Hippocampal formation (tissue), 2 donors: Measurements from ENCODE around the gene TACC2.

ENCODE experiments used
- DNase-seq, 2 donors: peaks; one replicate each; lab custom pipeline; 2025; lab: John Stamatoyannopoulos, UW

Gene TACC2

GRCh38 chr10:122229666-122230065 is 240.7 kb downstream of the TACC2 start:
- no peak for DNase-seq

- no peak for DNase-seq
These were observed 241.3 kb downstream of the TACC2 start for GRCh38 chr10:122230222-122230621.

GRCh38 chr10:122232769-122233168 is 243.8 kb downstream of the TACC2 start:
- DNase-seq = no peak

- no peak for DNase-seq
These were observed 244.9 kb downstream of the TACC2 start for GRCh38 chr10:122233857-122234348.

- no peak for DNase-seq
These were observed 245.5 kb downstream of the TACC2 start for GRCh38 chr10:122234416-122234815.

GRCh38 chr10:122236690-122237306 is 247.8 kb downstream of the TACC2 start:
- DNase-seq = no peak

- no peak for DNase-seq
These were observed 248.5 kb downstream of the TACC2 start for GRCh38 chr10:122237331-122237990.

GRCh38 chr10:122239578-122240257 is 250.8 kb downstream of the TACC2 start:
- DNase-seq = no peak

- DNase-seq = no peak
These were observed 251.4 kb downstream of the TACC2 start for GRCh38 chr10:122240401-122240800.

GRCh38 chr10:122241836-122242235 is 252.9 kb downstream of the TACC2 start:
- no peak for DNase-seq

GRCh38 chr10:122243550-122243949 is 254.6 kb downstream of the TACC2 start:
- DNase-seq = no peak

GRCh38 chr10:122244001-122244975 is 255.3 kb downstream of the TACC2 start:
- no peak for DNase-seq

- no peak for DNase-seq
These were observed 256.2 kb downstream of the TACC2 start for GRCh38 chr10:122245136-122245535.

GRCh38 chr10:122245897-122246296 is 256.9 kb downstream of the TACC2 start:
- DNase-seq = no peak

- DNase-seq = no peak
These were observed 258.0 kb downstream of the TACC2 start for GRCh38 chr10:122246830-122247520.

GRCh38 chr10:122248356-122249302 is 259.7 kb downstream of the TACC2 start:
- DNase-seq = no peak

GRCh38 chr10:122249303-122249850 is 260.4 kb downstream of the TACC2 start:
- DNase-seq = no peak

- no peak for DNase-seq
These were observed 261.2 kb downstream of the TACC2 start for GRCh38 chr10:122249991-122250750.
